22Rv1 (cell line): ENCODE results near the gene CSNK1D.

ENCODE experiments used
- H3K27ac ChIP-seq: fragments of 450-650 bp; 2 replicates; pipeline ENCODE4 v1.5.1; 2017
- CTCF ChIP-seq: fragments of 450-650 bp; IDR thresholded peaks from 2 replicates; pipeline ENCODE4 v1.5.1; 2017; ENCODE audit warnings: mild to moderate bottlenecking
- ZFX ChIP-seq: fragments of 450-650 bp; IDR thresholded peaks from 2 replicates; pipeline ENCODE4 v1.6.1; 2017; ENCODE audit warnings: antibody characterized with exemption, borderline replicate concordance

Gene CSNK1D

GRCh38 chr17:82253179-82253544 is 20.3 kb downstream of the CSNK1D start:
- no peak overlapping the region for H3K27ac ChIP-seq
- TF ChIP-seq CTCF (no peak), ZFX (no peak)

GRCh38 chr17:82252511-82253178 is 20.9 kb downstream of the CSNK1D start:
- TF ChIP-seq CTCF (no peak), ZFX (no peak)
- no peak overlapping the region for H3K27ac ChIP-seq

GRCh38 chr17:82250868-82251500 is 22.5 kb downstream of the CSNK1D start:
- TF ChIP-seq ZFX (no peak), CTCF (no peak)
- no peak overlapping the region for H3K27ac ChIP-seq

DNA sequence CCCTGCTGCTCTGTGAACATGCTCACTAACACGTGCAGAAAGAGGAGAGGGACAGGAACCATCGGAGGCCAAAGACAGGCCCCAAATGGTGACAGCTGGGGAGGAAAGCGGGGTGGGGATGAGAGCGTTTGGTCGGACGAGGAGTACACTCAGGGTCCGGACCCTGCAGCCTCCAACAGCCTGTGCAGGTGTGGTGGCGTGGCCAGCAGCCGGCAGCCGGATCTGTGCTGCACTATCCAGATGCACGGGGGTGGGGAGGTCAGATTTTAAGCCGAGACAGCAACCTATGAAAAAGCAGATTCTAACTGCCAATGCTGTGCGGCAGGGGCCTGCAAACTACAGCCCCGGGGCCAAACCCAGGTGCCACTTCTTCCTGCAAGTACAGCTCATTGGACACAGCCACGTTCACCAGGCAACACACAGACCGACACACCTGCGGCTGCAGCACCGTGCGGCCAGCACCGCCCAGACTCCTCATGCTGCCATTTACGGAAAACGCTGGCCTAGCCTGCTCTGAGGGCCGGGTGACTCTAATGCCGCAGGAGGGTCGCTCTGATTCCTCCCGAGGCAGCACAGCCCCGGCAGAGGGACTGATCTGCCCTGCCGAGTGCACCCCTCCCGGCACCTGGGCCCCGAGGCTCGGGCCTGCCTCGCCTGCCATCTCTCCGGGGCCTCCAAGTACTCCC is 23.5 kb downstream of the CSNK1D start:
- TF ChIP-seq CTCF, result no peak
- no peak for TF ChIP-seq ZFX
- no peak overlapping the region for H3K27ac ChIP-seq

DNA sequence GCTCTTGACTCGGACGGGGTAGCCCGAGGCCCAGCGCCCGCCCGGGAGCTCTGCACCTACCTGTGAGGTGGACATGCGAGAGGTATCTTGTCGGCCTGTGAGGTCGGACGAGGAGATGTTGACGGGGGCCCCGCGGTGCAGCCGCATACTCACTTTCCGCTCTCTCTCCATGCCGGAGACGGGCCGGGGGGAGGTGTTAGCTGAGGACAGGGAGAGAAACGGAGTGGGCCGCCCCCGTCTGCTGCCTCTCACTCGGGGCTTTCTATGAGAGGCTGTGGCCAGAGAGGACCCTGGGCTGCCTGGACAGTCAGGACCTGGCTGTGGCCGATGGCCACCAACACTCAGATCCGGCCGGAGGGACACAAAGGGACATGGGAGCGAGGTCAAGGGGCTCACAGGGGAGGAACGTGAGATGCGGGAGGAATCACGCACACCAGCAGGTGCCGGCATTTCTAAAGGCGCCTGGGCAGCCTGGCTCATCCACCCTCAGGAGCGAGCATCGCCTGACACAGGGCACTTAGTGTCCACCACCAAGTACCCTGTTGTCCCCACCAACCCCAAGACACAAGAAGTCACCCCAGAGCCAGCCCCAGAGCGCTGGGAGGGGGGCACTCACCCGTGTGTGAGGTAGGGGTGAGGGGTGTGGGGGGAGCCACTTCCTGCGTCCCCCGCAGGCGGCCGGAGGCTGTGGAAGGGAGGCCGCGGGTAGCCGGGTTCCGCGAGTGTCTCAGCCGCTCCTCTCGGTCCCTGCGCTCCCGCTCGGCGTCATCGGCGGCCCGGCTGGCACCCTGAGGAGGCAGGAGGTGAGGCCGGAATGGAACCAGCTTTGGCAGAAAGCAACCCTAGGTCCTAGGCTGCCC is 24.5 kb downstream of the CSNK1D start:
- TF ChIP-seq CTCF (no peak), ZFX (no peak)
- no peak overlapping the region for H3K27ac ChIP-seq

DNA sequence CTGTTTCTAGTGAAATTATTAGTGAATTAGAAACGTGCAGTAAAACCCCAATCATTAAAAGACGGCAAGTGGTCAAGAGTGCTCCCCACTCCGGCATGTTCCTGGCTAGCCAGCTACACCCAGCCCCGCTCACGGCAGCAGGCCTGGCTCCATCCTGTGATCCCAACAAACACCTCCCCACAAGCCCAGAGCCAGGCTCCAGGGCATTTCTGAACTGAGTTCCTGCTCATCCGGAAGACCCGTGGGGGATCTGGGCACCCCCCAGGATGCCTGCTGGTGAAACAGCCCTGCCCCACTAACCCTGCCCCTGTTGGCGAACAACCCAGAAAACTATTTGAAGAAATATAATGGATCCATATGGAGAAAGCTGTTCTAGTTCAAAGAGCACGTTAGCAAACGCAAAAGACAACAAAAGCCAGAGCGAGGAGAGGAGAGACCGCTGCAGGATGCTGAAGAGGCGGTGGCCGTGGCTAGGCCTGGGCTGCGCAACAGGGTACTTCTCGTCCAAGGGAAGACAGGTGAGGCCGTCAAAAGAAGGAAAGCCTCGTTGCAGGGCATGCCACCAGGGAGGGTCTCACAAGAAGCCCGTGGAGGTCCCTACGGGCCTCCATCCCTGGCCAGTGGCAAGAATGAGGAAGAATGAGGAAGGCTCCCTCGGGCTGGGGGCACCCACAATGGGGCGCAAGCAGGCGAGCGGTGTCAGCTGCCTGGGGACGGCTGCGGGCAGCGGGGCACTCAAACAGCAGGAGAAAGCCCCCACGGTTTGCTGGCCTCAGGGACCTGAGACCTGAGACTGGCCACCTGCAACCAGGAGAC is 25.4 kb downstream of the CSNK1D start:
- TF ChIP-seq ZFX (no peak), CTCF (no peak)
- no peak overlapping the region for H3K27ac ChIP-seq
